Right lobe of liver (tissue), 6 donors: Measurements from ENCODE around the gene GLDN. TPM values are rescaled to one million over a fixed set of nuclear protein-coding genes. Genes with fewer than 3 reads are reported as not detected.

Source experiments
- ATAC-seq, 4 donors: fragments of 200-7000 bp; cut with Tn5 transposase; one replicate each; pipeline ENCODE4 v1.9.1; 2020; ENCODE audit warnings: mild to moderate bottlenecking in 4 of 4, moderate library complexity in 4 of 4
- DNase-seq, 3 donors: peaks; one replicate each; pipeline ENCODE4 v3.0.0-alpha.2; 2020
- H3K27ac ChIP-seq, 3 donors: fragments of 200-600 bp; one replicate each; pipeline ENCODE4 v1.8.0; 2022
- H3K27me3 ChIP-seq, 2 donors: fragments of 200-600 bp; one replicate each; pipeline ENCODE4 v1.8.0; 2022
- H3K36me3 ChIP-seq, 4 donors: fragments of 200-600 bp; sonication (generic) in 1 of 4; one replicate each; pipeline versions ENCODE4 v1.5.1 to v1.8.0; 2017 to 2022; ENCODE audit warnings: control low read depth in 1 of 4
- H3K4me1 ChIP-seq, 4 donors: fragments of 200-600 bp; sonication (generic) in 1 of 4; one replicate each; pipeline versions ENCODE4 v1.5.1 to v1.8.0; 2017 to 2022; ENCODE audit warnings: control low read depth in 1 of 4
- H3K4me3 ChIP-seq, 3 donors: fragments of 200-600 bp; one replicate each; pipeline ENCODE4 v1.8.0; 2022
- H3K9me3 ChIP-seq, 4 donors: fragments of 200-600 bp; sonication (generic) in 1 of 4; one replicate each; pipeline versions ENCODE4 v1.5.1 to v1.8.0; 2017 to 2022; ENCODE audit warnings: control low read depth in 1 of 4
- CTCF ChIP-seq, 4 donors: fragments of 200-600 bp in 3 of 4; fragments of 450-650 bp in 1 of 4; IDR thresholded peaks; one replicate each; pipeline versions ENCODE4 v1.5.1 to v1.8.0; 2016 to 2022; ENCODE audit warnings: antibody characterized with exemption in 4 of 4, mild to moderate bottlenecking in 2 of 4
- POLR2A ChIP-seq: fragments of 450-650 bp; IDR thresholded peaks from one replicate; pipeline ENCODE4 v1.6.1; 2017; ENCODE audit warnings: antibody characterized with exemption, mild to moderate bottlenecking
- WGBS: methylation state at CpG from one replicate; pipeline ENCODE4 v1.1.6; 2018; ENCODE audit warnings: low coverage, low lambda C conversion rate; ENCODE audit not compliant: insufficient coverage; ENCODE audit errors: missing lambda C conversion rate; 5-methylcytosine and 5-hydroxymethylcytosine counted together
- intact Hi-C, 2 donors: fragments of 100-400 bp; cut with DNase I; formaldehyde crosslinking; loops; one replicate each; pipeline versions ENCODE4 v1.11.2 to v1.14.1; 2022
- total RNA-seq, 6 experiments: library from RNA; depleted of rRNA in 2 of 6; stranded (reverse); fragments of >200 nt in 2 of 6; fragmentation: NEBNext Ultra II Directional in 3 of 6; extraction: Animal tissue kit (Norgen Biotek cat#: 25700) in 3 of 6; gene quantifications; one replicate each; pipeline versions ENCODE4 v1.1.0 to v1.2.4, GENCODE V29; 2016 to 2023
- donor health status: DM: no; HTN: yes; CAD: no.
- donor health status: DM: no; HTN: no; CAD: no.
- donor health status: DM: no; HTN: no; CAD: no.
- donor health status: DM: no; HTN: yes; CAD: no.
- donor health status: DM: no; HTN: yes; CAD: no.

Gene GLDN
- total RNA-seq, 6 experiments from 2014 or later: 0.18 to 0.81 (median 0.43) TPM

GRCh38 chr15:51367322-51367976, 26.0 kb downstream of the GLDN start:
- 89% methylated on average over 6 of the region's 10 CpGs for WGBS
- TF ChIP-seq POLR2A (no peak), CTCF (IDR thresholded peaks at IDR 0.05) (no peak)
- DNase-seq (no peak), ATAC-seq (no peak)
- intact Hi-C loops: no loop called here
- H3K4me1 ChIP-seq: no peaks in the 10 kb centered on the region
- no peaks in the 10 kb centered on the region for H3K36me3 ChIP-seq
- H3K27me3 ChIP-seq: no peaks in the 10 kb centered on the region
- H3K4me3 ChIP-seq: no peak overlapping the region
- no peak overlapping the region for H3K27ac ChIP-seq
- no peaks in the 10 kb centered on the region for H3K9me3 ChIP-seq

- WGBS: 79% methylated on average over 5 of the region's 6 CpGs
- H3K27me3 ChIP-seq: no peaks in the 10 kb centered on the region
- H3K4me3 ChIP-seq: no peak overlapping the region
- H3K27ac ChIP-seq: no peak overlapping the region
- TF ChIP-seq POLR2A (no peak), CTCF (IDR thresholded peaks at IDR 0.05) (no peak)
- no peaks in the 10 kb centered on the region for H3K4me1 ChIP-seq
- H3K9me3 ChIP-seq: no peaks in the 10 kb centered on the region
- intact Hi-C loops: no loop called here
- no peak for DNase-seq
- H3K36me3 ChIP-seq: no peaks in the 10 kb centered on the region
- ATAC-seq: no peak
These were observed 26.9 kb downstream of the GLDN start for GRCh38 chr15:51368307-51368706.

GRCh38 chr15:51368751-51369450, 27.4 kb downstream of the GLDN start:
- H3K27ac ChIP-seq: no peak overlapping the region
- H3K4me3 ChIP-seq: no peak overlapping the region
- ATAC-seq: no peak
- no peaks in the 10 kb centered on the region for H3K4me1 ChIP-seq
- H3K9me3 ChIP-seq: no peaks in the 10 kb centered on the region
- WGBS: 78% methylated on average over 3 of the region's 3 CpGs
- intact Hi-C loops: no loop called here
- H3K36me3 ChIP-seq: no peaks in the 10 kb centered on the region
- DNase-seq: no peak
- H3K27me3 ChIP-seq: no peaks in the 10 kb centered on the region
- TF ChIP-seq CTCF (IDR thresholded peaks at IDR 0.05): no peak
- TF ChIP-seq POLR2A: no peak

- Histone ChIP-seq H3K9me3 (no peaks in the 10 kb centered on the region), H3K4me3 (no peak overlapping the region), H3K4me1 (no peaks in the 10 kb centered on the region), H3K36me3 (no peaks in the 10 kb centered on the region), H3K27me3 (no peaks in the 10 kb centered on the region), H3K27ac (no peak overlapping the region)
- 87% methylated on average over 1 of the region's 1 CpG for WGBS
- TF ChIP-seq CTCF (IDR thresholded peaks at IDR 0.05) (no peak), POLR2A (no peak)
- DNase-seq: no peak
- ATAC-seq: no peak
- intact Hi-C loops: no loop called here
These were observed 28.0 kb downstream of the GLDN start for GRCh38 chr15:51369451-51369761.
